Glutamatergic neuron (in vitro differentiated cells): ENCODE results near the gene FGF1. TPM values are rescaled to one million over a fixed set of nuclear protein-coding genes. Genes with fewer than 3 reads are reported as not detected.
A peak's percentile ranks its signal among the peaks of the same experiment; 100 is the strongest.

ENCODE experiments used
- DNase-seq: peaks from one replicate; pipeline ENCODE4 v3.0.0; 2022
- H3K27ac Mint-ChIP-seq: one replicate; pipeline ENCODE4 v1.8.0; 2020; ENCODE audit warnings: mild to moderate bottlenecking, mixed read lengths, inconsistent platforms; ENCODE audit not compliant: unreplicated experiment
- H3K27me3 Mint-ChIP-seq: one replicate; pipeline ENCODE4 v1.8.0; 2020; ENCODE audit warnings: mild to moderate bottlenecking, moderate library complexity, mixed read lengths, inconsistent platforms; ENCODE audit not compliant: unreplicated experiment
- H3K36me3 Mint-ChIP-seq: one replicate; pipeline ENCODE4 v1.8.0; 2020; ENCODE audit warnings: mild to moderate bottlenecking, mixed read lengths, inconsistent platforms; ENCODE audit not compliant: unreplicated experiment
- H3K4me1 Mint-ChIP-seq: one replicate; pipeline ENCODE4 v1.8.0; 2020; ENCODE audit warnings: mild to moderate bottlenecking, low read depth, mixed read lengths, inconsistent platforms; ENCODE audit not compliant: unreplicated experiment
- H3K4me3 Mint-ChIP-seq: one replicate; pipeline ENCODE4 v1.8.0; 2020; ENCODE audit warnings: mild to moderate bottlenecking, mixed read lengths, inconsistent platforms; ENCODE audit not compliant: unreplicated experiment
- H3K9me3 Mint-ChIP-seq: one replicate; pipeline ENCODE4 v1.8.0; 2020; ENCODE audit warnings: mild to moderate bottlenecking, moderate library complexity, mixed read lengths, inconsistent platforms; ENCODE audit not compliant: unreplicated experiment
- CTCF ChIP-seq: fragments of 200-600 bp; sonication (generic); IDR thresholded peaks from one replicate; pipeline ENCODE4 v1.5.0; 2021; ENCODE audit not compliant: partially characterized antibody, unreplicated experiment
- total RNA-seq: library from RNA; stranded (reverse); fragmentation: NEBNext Ultra II Directional; extraction: Animal tissue kit (Norgen Biotek cat#: 25700); gene quantifications from one replicate; pipeline ENCODE4 v1.2.1, GENCODE V29; 2021; ENCODE audit not compliant: unreplicated experiment

The FGF1 gene
- total RNA-seq, 1 donor from 2014 or later = not detected

GRCh38 chr5:142589720-142590119 is 96.2 kb downstream of the FGF1 start:
- Mint-ChIP-seq H3K36me3 (no peaks in the 10 kb centered on the region), H3K4me1 (peaks cover 3% of the 10 kb centered on the region), H3K9me3 (no peaks in the 10 kb centered on the region), H3K27ac (no peak overlapping the region), H3K4me3 (no peak overlapping the region), H3K27me3 (peaks cover 2% of the 10 kb centered on the region)
- DNase-seq = no peak
- no peak for TF ChIP-seq CTCF

GRCh38 chr5:142587354-142587965 is 98.4 kb downstream of the FGF1 start:
- no peaks in the 10 kb centered on the region for H3K36me3 Mint-ChIP-seq
- H3K9me3 Mint-ChIP-seq = no peaks in the 10 kb centered on the region
- peak; percentile 19 for DNase-seq
- no peak overlapping the region for H3K4me3 Mint-ChIP-seq
- TF ChIP-seq CTCF = peak; percentile 41
- peaks cover 3% of the 10 kb centered on the region for H3K4me1 Mint-ChIP-seq
- H3K27me3 Mint-ChIP-seq = peaks cover 2% of the 10 kb centered on the region
- H3K27ac Mint-ChIP-seq = no peak overlapping the region

GRCh38 chr5:142586552-142586951 is 99.3 kb downstream of the FGF1 start:
- Mint-ChIP-seq H3K9me3 (no peaks in the 10 kb centered on the region), H3K4me1 (peaks cover 3% of the 10 kb centered on the region), H3K4me3 (no peak overlapping the region), H3K27ac (no peak overlapping the region), H3K27me3 (peaks cover 2% of the 10 kb centered on the region), H3K36me3 (no peaks in the 10 kb centered on the region)
- TF ChIP-seq CTCF = no peak
- no peak for DNase-seq

- H3K9me3 Mint-ChIP-seq = no peaks in the 10 kb centered on the region
- H3K27me3 Mint-ChIP-seq = peaks cover 2% of the 10 kb centered on the region
- peaks cover under 1% of the 10 kb centered on the region for H3K4me1 Mint-ChIP-seq
- H3K36me3 Mint-ChIP-seq = no peaks in the 10 kb centered on the region
- H3K4me3 Mint-ChIP-seq = no peak overlapping the region
- no peak overlapping the region for H3K27ac Mint-ChIP-seq
- DNase-seq = no peak
- TF ChIP-seq CTCF = no peak
These were observed 100.4 kb downstream of the FGF1 start for GRCh38 chr5:142585451-142585850.

- Mint-ChIP-seq H3K27me3 (peaks cover 2% of the 10 kb centered on the region), H3K4me1 (no peaks in the 10 kb centered on the region), H3K27ac (no peak overlapping the region), H3K36me3 (no peaks in the 10 kb centered on the region), H3K9me3 (no peaks in the 10 kb centered on the region), H3K4me3 (no peak overlapping the region)
- no peak for DNase-seq
- no peak for TF ChIP-seq CTCF
These were observed 101.0 kb downstream of the FGF1 start for GRCh38 chr5:142584891-142585290.
